HepG2 (cell line): ENCODE data around the gene NOTUM. TPM values are rescaled to one million over a fixed set of nuclear protein-coding genes. Genes with fewer than 3 reads are reported as not detected.

ENCODE experiments used
- ATAC-seq: fragments of 200-7000 bp; cut with Tn5 transposase; 3 replicates; pipeline ENCODE4 v1.9.1; 2020; ENCODE audit warnings: mild to moderate bottlenecking, moderate library complexity
- BruUV-seq: library from RNA; stranded (reverse); fragments of 400-500 nt; replicated peaks from 2 replicates; lab custom pipeline; 2021; lab: Mats Ljungman, UMichigan
- CTCF ChIA-PET: fragments of 300-600 bp; formaldehyde crosslinking; extraction: SDS; loops from one replicate; lab custom pipeline; 2021; ENCODE audit warnings: low total read pairs, inconsistent platforms, low intra/inter-chr PET ratio; lab: Yijun Ruan, JAX
- POLR2A ChIA-PET: fragments of 350-600 bp; sonication (Branson Sonifier 250); formaldehyde crosslinking; loops from one replicate; lab custom pipeline; 2020; ENCODE audit warnings: antibody characterized with exemption, inconsistent platforms; lab: Yijun Ruan, JAX
- DNase-seq: peaks from one replicate; pipeline ENCODE4 v3.0.0-alpha.2; 2015; ENCODE audit warnings: low spot score
- FAIRE-seq: peaks from 3 replicates; lab custom pipeline; 2011; peaks lifted over from hg19 to GRCh38; lab: Jason Lieb, UNC
- H2AFZ ChIP-seq: one replicate; pipeline ENCODE4 v1.6.1; 2011; ENCODE audit warnings: low read length, inconsistent platforms
- H3K27ac ChIP-seq: fragments of 300-600 bp; 3 replicates; pipeline ENCODE4 v1.8.0; 2011; ENCODE audit warnings: mixed run types, mild to moderate bottlenecking, mixed read lengths, low read length, inconsistent platforms; ENCODE audit not compliant: insufficient read depth; ENCODE audit errors: extremely low read length
- H3K27me3 ChIP-seq, 2 experiments: fragments of 200-600 bp in 1 of 2; 2 replicates in 1 of 2; 3 replicates in 1 of 2; pipeline versions ENCODE4 v1.6.0 to v1.8.0; 2011; ENCODE audit warnings: low read length in 2 of 2, mild to moderate bottlenecking in 2 of 2, moderate library complexity in 2 of 2, inconsistent platforms in 1 of 2; ENCODE audit not compliant: insufficient read depth in 2 of 2, control insufficient read depth in 1 of 2
- H3K36me3 ChIP-seq, 2 experiments: fragments of 200-600 bp in 1 of 2; replicated peaks in 1 of 2; 2 replicates in 1 of 2; 3 replicates in 1 of 2; pipeline versions ENCODE4 v1.5.1 to v1.8.0; 2011; ENCODE audit warnings: low read length in 2 of 2, inconsistent platforms in 1 of 2; ENCODE audit not compliant: insufficient read depth in 2 of 2, control insufficient read depth in 1 of 2
- H3K4me1 ChIP-seq: 2 replicates; pipeline ENCODE4 v1.5.1; 2012; ENCODE audit warnings: low read length, inconsistent platforms; ENCODE audit not compliant: insufficient read depth
- H3K4me2 ChIP-seq: 2 replicates; pipeline ENCODE4 v1.6.0; 2011; ENCODE audit warnings: low read depth, low read length, inconsistent platforms
- H3K4me3 ChIP-seq, 3 experiments: fragments of 200-600 bp in 1 of 3; sonication (generic), shearing (Covaris generic) in 1 of 3; replicated peaks in 1 of 3; 2 replicates each; pipeline ENCODE4 v1.5.1; 2011 to 2016; ENCODE audit warnings: low read length in 3 of 3, inconsistent platforms in 2 of 3, low read depth in 2 of 3, mild to moderate bottlenecking in 2 of 3, control low read depth in 1 of 3, mixed read lengths in 1 of 3; ENCODE audit not compliant: insufficient read depth in 1 of 3
- H3K79me2 ChIP-seq: one replicate; pipeline ENCODE4 v1.6.1; 2011; ENCODE audit warnings: low read length, inconsistent platforms; ENCODE audit not compliant: insufficient read depth
- H3K9ac ChIP-seq: 2 replicates; pipeline ENCODE4 v1.6.0; 2011; ENCODE audit warnings: mild to moderate bottlenecking, low read depth, low read length, inconsistent platforms; ENCODE audit not compliant: insufficient read depth
- H3K9me3 ChIP-seq: 2 replicates; pipeline ENCODE4 v1.5.1; 2012; ENCODE audit warnings: mild to moderate bottlenecking, low read length
- H4K20me1 ChIP-seq: 2 replicates; pipeline ENCODE4 v1.6.0; 2011; ENCODE audit warnings: inconsistent platforms, mild to moderate bottlenecking, low read length, moderate library complexity; ENCODE audit not compliant: insufficient read depth
- CEBPZ ChIP-seq: IDR thresholded peaks from 2 replicates; pipeline ENCODE4 v1.6.1; 2012; ENCODE audit warnings: low read length, improper control_type of control experiment
- ELF3 ChIP-seq: IDR thresholded peaks from 2 replicates; pipeline ENCODE4 v1.6.1; 2016; ENCODE audit warnings: missing genetic modification reagents, missing compliant biosample characterization
- GATAD2A ChIP-seq: IDR thresholded peaks from 2 replicates; pipeline ENCODE4 v1.6.1; 2016
- GLI4 ChIP-seq: sonication (generic); formaldehyde crosslinking; IDR thresholded peaks from 2 replicates; pipeline ENCODE4 v1.5.1; 2020; ENCODE audit warnings: missing genetic modification reagents, mild to moderate bottlenecking, moderate library complexity, borderline replicate concordance
- HNF4G ChIP-seq, 2 experiments: sonication (generic) in 1 of 2; formaldehyde crosslinking in 1 of 2; IDR thresholded peaks; 2 replicates each; pipeline versions ENCODE4 v1.4.0 to v1.6.1; 2011 to 2020; ENCODE audit warnings: borderline replicate concordance in 2 of 2, low read depth in 2 of 2, mild to moderate bottlenecking in 2 of 2, low read length in 1 of 2, missing genetic modification reagents in 1 of 2, moderate library complexity in 1 of 2
- HOXA3 ChIP-seq: sonication (generic); formaldehyde crosslinking; IDR thresholded peaks from 2 replicates; pipeline ENCODE4 v1.5.0; 2020; ENCODE audit warnings: missing genetic modification reagents
- MAFF ChIP-seq: IDR thresholded peaks from 2 replicates; pipeline ENCODE4 v1.6.1; 2011; ENCODE audit warnings: low read depth, low read length, improper control_type of control experiment
- MXD3 ChIP-seq: IDR thresholded peaks from 2 replicates; pipeline ENCODE4 v1.6.1; 2016; ENCODE audit warnings: mild to moderate bottlenecking, missing biosample characterization, missing genetic modification reagents
- POLR2G ChIP-seq: fragments of 200-400 bp; formaldehyde crosslinking; IDR thresholded peaks from 2 replicates; pipeline ENCODE4 v1.6.1; 2018; ENCODE audit warnings: mild to moderate bottlenecking, low read depth, low read length, moderate library complexity
- RXRA ChIP-seq: sonication (generic); formaldehyde crosslinking; IDR thresholded peaks from 2 replicates; pipeline ENCODE4 v1.5.1; 2020; ENCODE audit warnings: missing genetic modification reagents
- SSRP1 ChIP-seq: IDR thresholded peaks from 2 replicates; pipeline ENCODE4 v1.6.1; 2016; ENCODE audit warnings: control low read depth
- U2AF2 ChIP-seq: fragments of 200-400 bp; formaldehyde crosslinking; IDR thresholded peaks from 2 replicates; pipeline ENCODE4 v1.6.1; 2017; ENCODE audit warnings: low read depth, mild to moderate bottlenecking, low read length
- ZBTB7A ChIP-seq: sonication (generic); formaldehyde crosslinking; IDR thresholded peaks from 2 replicates; pipeline ENCODE4 v1.8.0; 2022; ENCODE audit warnings: mild to moderate bottlenecking, missing genetic modification reagents
- ZFP1 ChIP-seq: IDR thresholded peaks from 2 replicates; pipeline ENCODE4 v1.6.1; 2016
- ZNF460 ChIP-seq: sonication (generic); formaldehyde crosslinking; IDR thresholded peaks from 2 replicates; pipeline ENCODE4 v1.5.1; 2020; ENCODE audit warnings: missing genetic modification reagents, mild to moderate bottlenecking, borderline replicate concordance
- ZNF543 ChIP-seq: sonication (generic); formaldehyde crosslinking; IDR thresholded peaks from 2 replicates; pipeline ENCODE4 v1.4.0; 2020; ENCODE audit warnings: mild to moderate bottlenecking, missing genetic modification reagents
- ZNF569 ChIP-seq: sonication (generic); formaldehyde crosslinking; IDR thresholded peaks from 2 replicates; pipeline ENCODE4 v1.5.0; 2020; ENCODE audit warnings: mild to moderate bottlenecking, missing genetic modification reagents, moderate library complexity, borderline replicate concordance
- ZNF772 ChIP-seq: sonication (generic); formaldehyde crosslinking; IDR thresholded peaks from 2 replicates; pipeline ENCODE4 v1.5.0; 2020; ENCODE audit warnings: mild to moderate bottlenecking, missing genetic modification reagents
- ZNF784 ChIP-seq: sonication (generic); formaldehyde crosslinking; IDR thresholded peaks from 2 replicates; pipeline ENCODE4 v1.5.1; 2020; ENCODE audit warnings: missing genetic modification reagents, mild to moderate bottlenecking, borderline replicate concordance
- WGBS: methylation state at CpG from one replicate; pipeline ENCODE4 v1.1.6; 2017; ENCODE audit warnings: low lambda C conversion rate; 5-methylcytosine and 5-hydroxymethylcytosine counted together
- in situ Hi-C: cut with HindIII; loops from 2 replicates; pipeline ENCODE4 v1.10.0; 2017; ENCODE audit warnings: low pct_unique_long_range_greater_than_20kb; ENCODE audit not compliant: extremely low pct_ligation_motif_present
- intact Hi-C: fragments of 100-400 bp; cut with micrococcal nuclease; formaldehyde crosslinking; loops from one replicate; pipeline ENCODE4 v1.10.0; 2022; ENCODE audit not compliant: unreplicated experiment
- polyA plus RNA-seq, 8 experiments: library from polyadenylated mRNA; depleted of rRNA in 3 of 8; stranded (reverse) in 7 of 8; unstranded in 1 of 8; fragments of >200 nt; fragmentation: Illumina TruSeq in 4 of 8; extraction: Trizol in 4 of 8; gene quantifications; 2 replicates each; pipeline versions ENCODE4 v1.2.1 to v1.2.3, GENCODE V29; 2011 to 2016; ENCODE audit warnings: low read depth in 4 of 8, missing spikeins in 1 of 8, mixed read lengths in 1 of 8; ENCODE audit not compliant: insufficient read depth in 1 of 8
- total RNA-seq, 5 experiments: library from RNA; depleted of rRNA; stranded (reverse); fragments of >200 nt; fragmentation: Illumina TruSeq; extraction: Trizol; gene quantifications; 2 replicates each; pipeline ENCODE4 v1.2.3, GENCODE V29; 2016; ENCODE audit warnings: low read depth in 1 of 5

NOTUM gene
- total and polyA plus RNA-seq, 2 of the 13 experiments (the other 11 are each of a cell fraction or from before 2014, with no cell fraction given) = 150 to 160 TPM

- Histone ChIP-seq H3K4me1 (peaks cover 64% of the 10 kb centered on the region), H3K79me2 (peaks cover 26% of the 10 kb centered on the region), H3K36me3 (peaks cover 4 to 18% of the 10 kb centered on the region in 2 experiments; a peak in 4 of 5 replicates), H4K20me1 (no peaks in the 10 kb centered on the region), H3K4me2 (peak overlapping the region; percentile 91), H3K27ac (peak overlapping the region; percentile 85), H3K9ac (peak overlapping the region; percentile 95), H2AFZ (no peak overlapping the region), H3K27me3 (no peaks in the 10 kb centered on the region), H3K9me3 (peaks cover 3% of the 10 kb centered on the region; the same call in 1 of the 2 replicates), H3K4me3 (peak overlapping the region; percentile 86 to 92 (median 87))
- BruUV-seq = TSS peak; percentile 56
- DNase-seq = no peak
- ChIA-PET POLR2A (interaction anchor here (0.8 to 14.1 kb wide), 9 partner anchors 10 to 128 kb away, joined by 3 to 382 read pairs (median 4); partner anchors contain the start of genes CENPX, LRRC45 and NOTUM), CTCF (interaction anchor here (1.4 to 5.6 kb wide), 3 partner anchors 16 to 41 kb away, joined by 3 to 25 read pairs (median 3); partner anchors contain the start of gene NOTUM)
- intact Hi-C loops (loop anchor here (10.0 kb wide), 1 partner anchor 116 kb away; the partner anchor contains the start of gene FASN), in situ Hi-C loops (no loop called here)
- FAIRE-seq = no peak
- 86% methylated on average over 26 of the region's 27 CpGs for WGBS
- ATAC-seq = no peak
- TF ChIP-seq MXD3 (CRISPR knock-in tag) (no peak), GLI4 (CRISPR knock-in tag) (peak; percentile 56; the same call in 1 of the 2 replicates), HNF4G (IDR thresholded peaks at IDR 0.05; ENCODE audit: borderline replicate concordance, low read depth, low read length) (0 out of 2 replicates have a peak, but pooled peaks have one; percentile 17), HNF4G (CRISPR knock-in tag; IDR thresholded peaks at IDR 0.05; ENCODE audit: borderline replicate concordance, low read depth) (no peak), CEBPZ (no peak), HOXA3 (CRISPR knock-in tag) (peak; percentile 49; the same call in 1 of the 2 replicates), SSRP1 (peak; percentile 27; the same call in 1 of the 2 replicates), MAFF (peak; percentile 79), ZNF784 (CRISPR knock-in tag) (peak; percentile 51; the same call in 1 of the 2 replicates), ZNF543 (CRISPR knock-in tag) (0 out of 2 replicates have a peak, but pooled peaks have one; percentile 2), U2AF2 (no peak), RXRA (peak; percentile 43), GATAD2A (CRISPR knock-in tag) (peak; percentile 54; the same call in 1 of the 2 replicates), ZFP1 (CRISPR knock-in tag) (no peak), ELF3 (CRISPR knock-in tag) (0 out of 2 replicates have a peak, but pooled peaks have one; percentile 12), ZNF772 (CRISPR knock-in tag) (0 out of 2 replicates have a peak, but pooled peaks have one; percentile 25), ZBTB7A (0 out of 2 replicates have a peak, but pooled peaks have one; percentile 44), ZNF460 (CRISPR knock-in tag) (no peak), ZNF569 (no peak), POLR2G (peak; percentile 21; the same call in 1 of the 2 replicates)
Measured at GRCh38 chr17:81978524-81979298, 17.7 kb upstream of the NOTUM start.
